Sigmoid colon (tissue), 4 donors: Measurements from ENCODE around the gene USP24.

Experiments used
- EP300 ChIP-seq, 4 donors: sonication (generic); formaldehyde crosslinking; IDR thresholded peaks; one replicate each; pipeline ENCODE4 v1.6.1; 2017; ENCODE audit warnings: antibody characterized with exemption in 4 of 4
- POLR2A ChIP-seq, 2 donors: fragments of 450-650 bp; IDR thresholded peaks; one replicate each; pipeline ENCODE4 v1.6.1; 2016; ENCODE audit warnings: antibody characterized with exemption in 2 of 2, mild to moderate bottlenecking in 2 of 2, moderate library complexity in 2 of 2
- POLR2AphosphoS5 ChIP-seq, 4 donors: sonication (generic); formaldehyde crosslinking; IDR thresholded peaks; one replicate each; pipeline ENCODE4 v1.6.1; 2017; ENCODE audit warnings: antibody characterized with exemption in 4 of 4
- TF ChIP-seq, protein P1 (sequence below), 4 experiments: fragments of 450-650 bp in 3 of 4; fragments of 200-600 bp in 1 of 4; IDR thresholded peaks; one replicate each; pipeline ENCODE4 v1.5.1; 2016 to 2019; ENCODE audit warnings: antibody characterized with exemption in 4 of 4, mild to moderate bottlenecking in 3 of 4, moderate library complexity in 2 of 4

DNA sequence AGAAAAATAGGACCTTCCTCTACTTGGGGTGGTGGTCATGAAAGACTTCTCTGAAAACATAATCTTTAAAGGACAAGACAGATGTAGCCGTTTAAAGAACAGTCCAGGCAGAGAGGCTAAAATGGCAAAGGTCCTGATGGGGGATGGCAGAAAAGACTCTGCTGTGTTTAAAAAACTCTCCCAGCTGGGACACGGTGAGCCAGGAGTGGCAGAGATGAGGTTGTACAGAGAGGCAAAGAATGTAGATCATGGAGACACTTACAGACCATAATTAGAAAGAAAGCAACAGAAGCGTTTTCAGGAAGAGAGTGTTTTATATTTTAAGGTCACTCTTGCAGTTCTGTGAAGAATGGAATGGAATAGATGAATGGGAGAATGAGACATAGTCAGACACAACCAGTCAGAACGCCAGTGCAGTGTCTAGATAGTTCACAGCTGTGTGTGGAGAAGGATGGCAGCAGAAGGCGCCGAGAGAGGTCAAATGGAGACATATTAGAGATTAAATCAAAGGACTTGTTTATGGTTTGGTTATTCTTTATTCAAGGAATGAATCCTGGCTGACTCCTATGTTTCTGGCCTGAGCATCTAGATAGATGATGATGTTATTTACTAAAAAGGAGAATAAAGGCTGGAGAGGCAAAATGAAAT is 47.8 kb downstream of the USP24 start:
- TF ChIP-seq, protein P1, sequence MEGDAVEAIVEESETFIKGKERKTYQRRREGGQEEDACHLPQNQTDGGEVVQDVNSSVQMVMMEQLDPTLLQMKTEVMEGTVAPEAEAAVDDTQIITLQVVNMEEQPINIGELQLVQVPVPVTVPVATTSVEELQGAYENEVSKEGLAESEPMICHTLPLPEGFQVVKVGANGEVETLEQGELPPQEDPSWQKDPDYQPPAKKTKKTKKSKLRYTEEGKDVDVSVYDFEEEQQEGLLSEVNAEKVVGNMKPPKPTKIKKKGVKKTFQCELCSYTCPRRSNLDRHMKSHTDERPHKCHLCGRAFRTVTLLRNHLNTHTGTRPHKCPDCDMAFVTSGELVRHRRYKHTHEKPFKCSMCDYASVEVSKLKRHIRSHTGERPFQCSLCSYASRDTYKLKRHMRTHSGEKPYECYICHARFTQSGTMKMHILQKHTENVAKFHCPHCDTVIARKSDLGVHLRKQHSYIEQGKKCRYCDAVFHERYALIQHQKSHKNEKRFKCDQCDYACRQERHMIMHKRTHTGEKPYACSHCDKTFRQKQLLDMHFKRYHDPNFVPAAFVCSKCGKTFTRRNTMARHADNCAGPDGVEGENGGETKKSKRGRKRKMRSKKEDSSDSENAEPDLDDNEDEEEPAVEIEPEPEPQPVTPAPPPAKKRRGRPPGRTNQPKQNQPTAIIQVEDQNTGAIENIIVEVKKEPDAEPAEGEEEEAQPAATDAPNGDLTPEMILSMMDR (IDR thresholded peaks at IDR 0.05), result no peak
- TF ChIP-seq POLR2AphosphoS5 (IDR thresholded peaks at IDR 0.05), result peak in 1 of 4 donors; percentile 27
- no peak for TF ChIP-seq POLR2A (IDR thresholded peaks at IDR 0.05)
- no peak for TF ChIP-seq EP300 (IDR thresholded peaks at IDR 0.05)
